CD4-positive, alpha-beta T cell (primary cell): Measurements from ENCODE around the gene PTPN5. TPM values are rescaled to one million over a fixed set of nuclear protein-coding genes. Genes with fewer than 3 reads are reported as not detected.

ENCODE experiments used
- ATAC-seq: fragments of 200-7000 bp; cut with Tn5 transposase; one replicate; pipeline ENCODE4 v1.10.0; 2022; ENCODE audit warnings: mild to moderate bottlenecking; ENCODE audit not compliant: poor library complexity
- CTCF ChIA-PET: fragments of 350-600 bp; sonication (Branson Sonifier 250); formaldehyde crosslinking; loops from one replicate; lab custom pipeline; 2021; ENCODE audit warnings: antibody characterized with exemption, inconsistent platforms; lab: Charles Lee
- POLR2A ChIA-PET: fragments of 350-600 bp; sonication (Branson Sonifier 250); formaldehyde crosslinking; loops from one replicate; lab custom pipeline; 2021; ENCODE audit warnings: antibody characterized with exemption, inconsistent platforms; lab: Charles Lee
- DNase-seq, 14 experiments: peaks; one replicate each; pipeline ENCODE4 v3.0.0-alpha.2; 2013 to 2020; ENCODE audit warnings: mixed read lengths in 2 of 14
- H3K27ac ChIP-seq, 2 donors: one replicate each; pipeline versions ENCODE4 v1.5.1 to v1.7.0; 2013; ENCODE audit warnings: low read length in 2 of 2, low read depth in 1 of 2, mild to moderate bottlenecking in 1 of 2
- H3K27me3 ChIP-seq, 2 experiments: 1 replicate in 1 of 2; 2 replicates in 1 of 2; pipeline versions ENCODE4 v1.6.1 to v1.7.0; 2013; ENCODE audit warnings: low read length in 2 of 2, control low read depth in 1 of 2, mild to moderate bottlenecking in 1 of 2, moderate library complexity in 1 of 2; ENCODE audit not compliant: insufficient read depth in 2 of 2, control insufficient read depth in 1 of 2
- H3K36me3 ChIP-seq: one replicate; pipeline ENCODE4 v1.6.1; 2013; ENCODE audit warnings: low read length, control low read depth; ENCODE audit not compliant: insufficient read depth
- H3K4me1 ChIP-seq: one replicate; pipeline ENCODE4 v1.6.1; 2013; ENCODE audit warnings: low read length, control low read depth; ENCODE audit not compliant: insufficient read depth
- H3K4me3 ChIP-seq: one replicate; pipeline ENCODE4 v1.5.1; 2013; ENCODE audit warnings: mild to moderate bottlenecking, low read length, moderate library complexity
- H3K9me3 ChIP-seq, 2 experiments: 1 replicate in 1 of 2; 2 replicates in 1 of 2; pipeline versions ENCODE4 v1.6.1 to v1.7.0; 2013; ENCODE audit warnings: low read length in 2 of 2, mild to moderate bottlenecking in 2 of 2, control low read depth in 1 of 2, moderate library complexity in 1 of 2; ENCODE audit not compliant: control insufficient read depth in 1 of 2, insufficient read depth in 1 of 2
- H3K27ac Mint-ChIP-seq: one replicate; pipeline ENCODE4 v1.8.0; 2020; ENCODE audit warnings: mixed read lengths
- H3K27me3 Mint-ChIP-seq: one replicate; pipeline ENCODE4 v1.8.0; 2021; ENCODE audit warnings: mixed read lengths
- H3K36me3 Mint-ChIP-seq: one replicate; pipeline ENCODE4 v1.8.0; 2021; ENCODE audit warnings: low read depth, mixed read lengths
- H3K4me1 Mint-ChIP-seq: one replicate; pipeline ENCODE4 v1.8.0; 2021; ENCODE audit warnings: low read depth, mixed read lengths
- H3K4me3 Mint-ChIP-seq: one replicate; pipeline ENCODE4 v1.8.0; 2020; ENCODE audit warnings: mild to moderate bottlenecking, mixed read lengths
- H3K9me3 Mint-ChIP-seq: one replicate; pipeline ENCODE4 v1.8.0; 2020; ENCODE audit warnings: mixed read lengths
- intact Hi-C, 2 experiments: fragments of 100-400 bp; cut with DNase I in 1 of 2; cut with micrococcal nuclease in 1 of 2; formaldehyde crosslinking; loops; one replicate each; pipeline versions ENCODE4 v1.15.1 to v1.9.0; 2023 to 2025; cut with DNase I, micrococcal nuclease
- total RNA-seq, 174 experiments: library from RNA in 2 of 174; stranded (reverse) in 2 of 174; gene quantifications; one replicate each; pipeline ENCODE4 v1.2.3 and lab custom pipeline; 2021 to 2026
- TF ChIP-seq, protein P1 (sequence below): fragments of 200-600 bp; IDR thresholded peaks from one replicate; pipeline ENCODE4 v1.8.0; 2022; ENCODE audit warnings: antibody characterized with exemption, mild to moderate bottlenecking

The PTPN5 gene
- total RNA-seq, 2 experiments from 2014 or later, result not detected

DNA sequence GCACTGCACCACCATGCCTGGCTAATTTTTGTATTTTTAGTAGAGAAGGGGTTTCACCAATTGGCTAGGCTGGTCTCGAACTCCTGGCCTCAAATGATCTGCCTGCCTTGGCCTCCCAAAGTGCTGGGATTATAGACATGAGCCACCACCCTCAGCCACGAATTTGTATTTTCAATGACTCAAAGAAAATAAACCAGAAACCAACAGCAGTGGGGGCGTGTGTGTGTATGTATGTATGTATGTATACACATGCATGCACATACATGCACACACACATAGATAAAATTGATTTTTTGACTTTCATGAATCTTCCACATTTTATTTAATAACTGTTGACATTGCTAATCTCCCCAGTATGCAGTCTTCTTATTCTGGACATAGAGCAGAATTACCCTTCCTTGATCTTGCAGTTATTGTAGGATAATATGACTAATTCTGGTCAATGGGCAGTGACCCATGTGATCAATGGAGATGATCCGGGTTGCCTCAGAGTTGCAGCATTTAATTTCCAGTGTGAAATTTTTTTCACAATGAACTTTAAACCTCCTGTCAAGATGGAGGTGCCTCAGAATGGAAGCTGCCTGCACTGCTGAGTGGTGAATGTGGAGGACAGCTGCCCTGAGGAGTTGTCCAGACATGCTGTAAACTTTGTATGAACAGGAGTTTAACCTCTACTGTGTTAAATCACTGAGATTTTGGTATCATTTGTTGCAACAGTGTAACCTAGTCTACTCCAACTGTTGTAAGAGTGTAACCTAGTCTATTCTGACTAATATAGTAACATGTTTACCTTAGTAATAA, 12.8 kb upstream of the PTPN5 start:
- Mint-ChIP-seq H3K36me3 (no peaks in the 10 kb centered on the region), H3K27ac (no peak overlapping the region), H3K4me3 (no peak overlapping the region), H3K27me3 (peaks cover 27% of the 10 kb centered on the region), H3K9me3 (no peaks in the 10 kb centered on the region), H3K4me1 (no peaks in the 10 kb centered on the region)
- no peak overlapping the region for H3K27ac ChIP-seq
- no peaks in the 10 kb centered on the region for H3K4me1 ChIP-seq
- CTCF ChIA-PET, result no interaction called here
- POLR2A ChIA-PET, result no interaction called here
- TF ChIP-seq, protein P1, sequence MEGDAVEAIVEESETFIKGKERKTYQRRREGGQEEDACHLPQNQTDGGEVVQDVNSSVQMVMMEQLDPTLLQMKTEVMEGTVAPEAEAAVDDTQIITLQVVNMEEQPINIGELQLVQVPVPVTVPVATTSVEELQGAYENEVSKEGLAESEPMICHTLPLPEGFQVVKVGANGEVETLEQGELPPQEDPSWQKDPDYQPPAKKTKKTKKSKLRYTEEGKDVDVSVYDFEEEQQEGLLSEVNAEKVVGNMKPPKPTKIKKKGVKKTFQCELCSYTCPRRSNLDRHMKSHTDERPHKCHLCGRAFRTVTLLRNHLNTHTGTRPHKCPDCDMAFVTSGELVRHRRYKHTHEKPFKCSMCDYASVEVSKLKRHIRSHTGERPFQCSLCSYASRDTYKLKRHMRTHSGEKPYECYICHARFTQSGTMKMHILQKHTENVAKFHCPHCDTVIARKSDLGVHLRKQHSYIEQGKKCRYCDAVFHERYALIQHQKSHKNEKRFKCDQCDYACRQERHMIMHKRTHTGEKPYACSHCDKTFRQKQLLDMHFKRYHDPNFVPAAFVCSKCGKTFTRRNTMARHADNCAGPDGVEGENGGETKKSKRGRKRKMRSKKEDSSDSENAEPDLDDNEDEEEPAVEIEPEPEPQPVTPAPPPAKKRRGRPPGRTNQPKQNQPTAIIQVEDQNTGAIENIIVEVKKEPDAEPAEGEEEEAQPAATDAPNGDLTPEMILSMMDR, result no peak
- intact Hi-C loops, result loop anchor here in 1 of 2 experiments (5.0 kb wide), 1 partner anchor 687 kb away; no protein-coding TSS in a partner anchor
- no peaks in the 10 kb centered on the region for H3K36me3 ChIP-seq
- H3K4me3 ChIP-seq, result no peak overlapping the region
- no peak for ATAC-seq
- H3K9me3 ChIP-seq, result no peaks in the 10 kb centered on the region
- DNase-seq, result no peak
- peaks cover 0 to 4% of the 10 kb centered on the region in 2 experiments for H3K27me3 ChIP-seq

DNA sequence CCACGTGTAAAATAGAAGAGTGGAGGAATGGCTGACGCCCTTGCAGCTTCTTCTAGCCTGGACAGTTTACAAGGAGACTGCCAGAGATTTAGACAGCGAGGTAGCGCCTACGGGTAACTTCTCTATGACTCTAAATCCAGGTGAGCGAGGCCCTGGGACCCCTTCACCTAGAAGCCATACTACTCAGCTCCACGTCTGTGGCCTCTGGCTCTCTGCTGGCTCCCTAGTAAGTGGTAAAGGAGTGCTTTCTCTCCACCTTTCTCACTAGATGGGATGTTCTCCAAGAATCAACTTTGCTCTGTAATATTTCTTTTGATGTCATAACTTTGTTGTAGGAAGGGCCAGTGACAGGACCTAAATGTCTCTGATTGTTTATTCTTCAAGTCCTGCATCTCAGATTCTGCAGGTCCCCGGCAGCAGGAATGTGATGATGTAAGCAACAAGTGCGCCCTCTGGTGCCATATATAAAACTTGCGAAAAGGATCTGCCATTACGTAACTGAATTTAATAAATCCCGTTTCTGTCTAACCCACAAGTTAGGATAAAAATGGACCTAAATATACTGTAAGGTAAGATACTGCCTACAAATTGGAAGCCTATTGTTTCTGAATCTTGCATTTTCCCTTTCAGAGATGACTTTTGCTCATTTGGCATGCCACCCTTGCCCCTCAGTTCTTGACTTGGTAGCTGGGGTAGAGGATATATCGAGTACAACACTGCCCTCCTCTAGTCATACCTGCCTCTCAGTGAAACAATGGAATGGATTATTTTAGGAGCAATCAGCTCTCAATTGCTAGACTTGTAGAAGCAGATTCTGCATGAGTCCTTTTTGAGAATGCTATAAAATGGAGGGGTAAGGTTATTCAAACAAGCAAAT, 11.0 kb upstream of the PTPN5 start:
- POLR2A ChIA-PET, result no interaction called here
- no peaks in the 10 kb centered on the region for H3K9me3 Mint-ChIP-seq
- Histone ChIP-seq H3K9me3 (no peaks in the 10 kb centered on the region), H3K27me3 (no peaks in the 10 kb centered on the region), H3K4me3 (no peak overlapping the region), H3K4me1 (no peaks in the 10 kb centered on the region), H3K36me3 (no peaks in the 10 kb centered on the region), H3K27ac (no peak overlapping the region)
- intact Hi-C loops, result loop anchor here (1.0 to 5.0 kb wide), 2 partner anchors 685 to 687 kb away; no protein-coding TSS in a partner anchor
- H3K27ac Mint-ChIP-seq, result no peak overlapping the region
- no peak overlapping the region for H3K4me3 Mint-ChIP-seq
- H3K27me3 Mint-ChIP-seq, result peaks cover 21% of the 10 kb centered on the region
- no peaks in the 10 kb centered on the region for H3K4me1 Mint-ChIP-seq
- TF ChIP-seq, protein P1, result peak; percentile 60
- CTCF ChIA-PET, result interaction anchor here (1.0 kb wide), 1 partner anchor 687 kb away, joined by 4 read pairs; no protein-coding TSS in a partner anchor
- DNase-seq (peak in 10 of 14 experiments; percentile 5 to 71 (median 22)), ATAC-seq (peak; percentile 41)
- no peaks in the 10 kb centered on the region for H3K36me3 Mint-ChIP-seq

DNA sequence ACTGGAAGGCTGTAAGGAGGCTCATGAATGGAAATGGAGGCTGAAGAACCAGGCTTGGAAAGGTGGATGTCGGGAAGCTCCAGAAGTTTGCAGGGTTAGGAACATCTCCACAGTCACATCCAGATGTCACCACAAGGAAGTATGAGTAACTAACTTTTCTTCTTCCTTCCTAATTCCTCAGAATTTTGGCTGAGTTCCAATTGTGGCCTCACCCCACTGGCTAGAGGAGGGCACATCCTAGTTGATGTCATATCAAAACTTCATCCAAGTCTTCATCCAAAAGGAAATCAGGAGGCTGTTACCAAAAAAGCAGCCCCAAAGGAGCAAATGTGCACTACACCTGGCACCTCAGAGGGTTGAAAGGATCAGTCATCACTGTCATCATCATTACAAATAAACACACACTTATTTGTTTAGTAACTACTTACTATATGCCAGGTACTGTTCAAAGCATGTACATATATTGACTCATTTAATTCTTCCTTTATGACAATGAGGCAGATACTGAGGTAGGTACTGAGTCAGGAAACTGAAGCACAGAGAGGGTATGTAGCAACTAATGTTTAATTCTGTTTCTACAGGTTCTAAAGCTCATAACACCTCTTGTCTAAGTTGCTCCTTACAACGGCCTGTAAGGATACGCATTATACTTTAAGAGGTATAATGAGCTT, 7.3 kb upstream of the PTPN5 start:
- Mint-ChIP-seq H3K4me3 (no peak overlapping the region), H3K4me1 (no peaks in the 10 kb centered on the region), H3K27me3 (peaks cover 33% of the 10 kb centered on the region), H3K27ac (no peak overlapping the region), H3K9me3 (no peaks in the 10 kb centered on the region), H3K36me3 (no peaks in the 10 kb centered on the region)
- Histone ChIP-seq H3K4me1 (no peaks in the 10 kb centered on the region), H3K36me3 (no peaks in the 10 kb centered on the region), H3K27me3 (peaks cover 6% of the 10 kb centered on the region in 2 experiments), H3K4me3 (no peak overlapping the region), H3K9me3 (no peaks in the 10 kb centered on the region), H3K27ac (no peak overlapping the region)
- ChIA-PET POLR2A (no interaction called here), CTCF (no interaction called here)
- intact Hi-C loops, result no loop called here
- TF ChIP-seq, protein P1, result no peak
- ATAC-seq (no peak), DNase-seq (no peak)
